ENCODE results near the gene DOCK9. TPM values are rescaled to one million over a fixed set of nuclear protein-coding genes. Genes with fewer than 3 reads are reported as not detected.

DOCK9 gene
- total and polyA plus RNA-seq, 9 of the 15 experiments (the other 6 are each of a cell fraction or from before 2014, with no cell fraction given) = 3.5 to 25.3 (median 16.7) TPM

GRCh38 chr13:98883998-98884397 lies 93.9 kb downstream of the DOCK9 start (continued):
- TF ChIP-seq, protein P1, sequence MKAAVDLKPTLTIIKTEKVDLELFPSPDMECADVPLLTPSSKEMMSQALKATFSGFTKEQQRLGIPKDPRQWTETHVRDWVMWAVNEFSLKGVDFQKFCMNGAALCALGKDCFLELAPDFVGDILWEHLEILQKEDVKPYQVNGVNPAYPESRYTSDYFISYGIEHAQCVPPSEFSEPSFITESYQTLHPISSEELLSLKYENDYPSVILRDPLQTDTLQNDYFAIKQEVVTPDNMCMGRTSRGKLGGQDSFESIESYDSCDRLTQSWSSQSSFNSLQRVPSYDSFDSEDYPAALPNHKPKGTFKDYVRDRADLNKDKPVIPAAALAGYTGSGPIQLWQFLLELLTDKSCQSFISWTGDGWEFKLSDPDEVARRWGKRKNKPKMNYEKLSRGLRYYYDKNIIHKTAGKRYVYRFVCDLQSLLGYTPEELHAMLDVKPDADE (conservative IDR thresholded peaks at IDR 0.05; ENCODE audit: control insufficient read depth, low read depth, low read length) = no peak

- ChIA-PET POLR2A (no interaction called here), CTCF (ENCODE audit: low intra/inter-chr PET ratio) (no interaction called here)
- WGBS (ENCODE audit: insufficient coverage, low coverage, missing lambda C conversion rate) = 92% methylated on average over 2 of the region's 2 CpGs
- Histone ChIP-seq H4K20me1 (replicated peaks; ENCODE audit: control insufficient read depth, insufficient read depth, low read length) (no peaks in the 10 kb centered on the region), H3K9me3 (replicated peaks; ENCODE audit: control insufficient read depth, insufficient read depth, low read depth, low read length) (no peaks in the 10 kb centered on the region), H3K9me1 (ENCODE audit: control insufficient read depth, insufficient read depth, low read length) (no peaks in the 10 kb centered on the region), H3K4me3 (no peak overlapping the region), H3K79me2 (ENCODE audit: control insufficient read depth, insufficient read depth, low read length) (no peaks in the 10 kb centered on the region), H2AFZ (ENCODE audit: low read depth, low read length) (no peak overlapping the region), H3K4me1 (replicated peaks in 1 of 2; ENCODE audit: control insufficient read depth in 2 of 2, insufficient read depth in 2 of 2, low read length in 2 of 2) (no peaks in the 10 kb centered on the region), H3K9ac (ENCODE audit: insufficient read depth in 1 of 2, low read depth in 2 of 2, low read length in 2 of 2) (no peak overlapping the region), H3K27ac (ENCODE audit: extremely low read depth, low read depth, low read length) (no peak overlapping the region), H3K27me3 (ENCODE audit: control insufficient read depth in 2 of 2, insufficient read depth in 2 of 2, low read length in 2 of 2) (no peaks in the 10 kb centered on the region), H3K36me3 (ENCODE audit: control insufficient read depth, insufficient read depth, low read length) (peaks cover 65% of the 10 kb centered on the region; the same call in 2 of the 3 replicates), H3K4me2 (ENCODE audit: insufficient read depth, low read length) (no peak overlapping the region)
- in situ Hi-C loops (cut with MboI) (no loop called here), intact Hi-C loops (cut with micrococcal nuclease) (no loop called here)
- ATAC-seq (no peak), FAIRE-seq (no peak), DNase-seq (ENCODE audit: extremely low read depth in 1 of 4, low spot score in 3 of 4) (no peak)
- BruUV-seq (replicated peaks) = no TSS peak
- TF ChIP-seq NFXL1 (CRISPR knock-in tag; IDR thresholded peaks at IDR 0.05) (no peak), POLR3A (IDR thresholded peaks at IDR 0.05; ENCODE audit: borderline replicate concordance, extremely low read depth, insufficient read depth, insufficient read length) (no peak), ZFP1 (CRISPR knock-in tag; IDR thresholded peaks at IDR 0.05) (no peak), BRD4 (IDR thresholded peaks at IDR 0.05) (no peak), ELF4 (CRISPR knock-in tag; IDR thresholded peaks at IDR 0.05) (no peak), ZNF146 (CRISPR knock-in tag; IDR thresholded peaks at IDR 0.05; ENCODE audit: unreplicated experiment) (no peak), KLF10 (CRISPR knock-in tag; IDR thresholded peaks at IDR 0.05) (no peak), ZNF134 (CRISPR knock-in tag; conservative IDR thresholded peaks at IDR 0.05) (no peak), MITF (IDR thresholded peaks at IDR 0.05) (no peak), SMARCB1 (IDR thresholded peaks at IDR 0.05; ENCODE audit: insufficient read length, low read depth) (no peak)
- TF ChIP-seq, protein P2, sequence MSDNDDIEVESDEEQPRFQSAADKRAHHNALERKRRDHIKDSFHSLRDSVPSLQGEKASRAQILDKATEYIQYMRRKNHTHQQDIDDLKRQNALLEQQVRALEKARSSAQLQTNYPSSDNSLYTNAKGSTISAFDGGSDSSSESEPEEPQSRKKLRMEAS (CRISPR knock-in tag; IDR thresholded peaks at IDR 0.05) = no peak
- TF ChIP-seq, protein P3, sequence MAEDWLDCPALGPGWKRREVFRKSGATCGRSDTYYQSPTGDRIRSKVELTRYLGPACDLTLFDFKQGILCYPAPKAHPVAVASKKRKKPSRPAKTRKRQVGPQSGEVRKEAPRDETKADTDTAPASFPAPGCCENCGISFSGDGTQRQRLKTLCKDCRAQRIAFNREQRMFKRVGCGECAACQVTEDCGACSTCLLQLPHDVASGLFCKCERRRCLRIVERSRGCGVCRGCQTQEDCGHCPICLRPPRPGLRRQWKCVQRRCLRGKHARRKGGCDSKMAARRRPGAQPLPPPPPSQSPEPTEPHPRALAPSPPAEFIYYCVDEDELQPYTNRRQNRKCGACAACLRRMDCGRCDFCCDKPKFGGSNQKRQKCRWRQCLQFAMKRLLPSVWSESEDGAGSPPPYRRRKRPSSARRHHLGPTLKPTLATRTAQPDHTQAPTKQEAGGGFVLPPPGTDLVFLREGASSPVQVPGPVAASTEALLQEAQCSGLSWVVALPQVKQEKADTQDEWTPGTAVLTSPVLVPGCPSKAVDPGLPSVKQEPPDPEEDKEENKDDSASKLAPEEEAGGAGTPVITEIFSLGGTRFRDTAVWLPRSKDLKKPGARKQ (CRISPR knock-in tag; IDR thresholded peaks at IDR 0.05) = no peak
- TF ChIP-seq, protein P4, sequence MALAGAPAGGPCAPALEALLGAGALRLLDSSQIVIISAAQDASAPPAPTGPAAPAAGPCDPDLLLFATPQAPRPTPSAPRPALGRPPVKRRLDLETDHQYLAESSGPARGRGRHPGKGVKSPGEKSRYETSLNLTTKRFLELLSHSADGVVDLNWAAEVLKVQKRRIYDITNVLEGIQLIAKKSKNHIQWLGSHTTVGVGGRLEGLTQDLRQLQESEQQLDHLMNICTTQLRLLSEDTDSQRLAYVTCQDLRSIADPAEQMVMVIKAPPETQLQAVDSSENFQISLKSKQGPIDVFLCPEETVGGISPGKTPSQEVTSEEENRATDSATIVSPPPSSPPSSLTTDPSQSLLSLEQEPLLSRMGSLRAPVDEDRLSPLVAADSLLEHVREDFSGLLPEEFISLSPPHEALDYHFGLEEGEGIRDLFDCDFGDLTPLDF (CRISPR knock-in tag; IDR thresholded peaks at IDR 0.05) = no peak
Measured at GRCh38 chr13:98881390-98881789, 96.5 kb downstream of the DOCK9 start.

Measured in K562 (cell line).